Rectal smooth muscle tissue (tissue), 1 donor: ENCODE results near the gene LAMA3.

ENCODE experiments used
- H3K27ac ChIP-seq: one replicate; pipeline ENCODE4 v1.7.0; 2013; ENCODE audit warnings: low read depth, low read length, inconsistent platforms
- H3K27me3 ChIP-seq: one replicate; pipeline ENCODE4 v1.7.0; 2013; ENCODE audit warnings: low read length; ENCODE audit not compliant: control insufficient read depth, insufficient read depth
- H3K36me3 ChIP-seq: one replicate; pipeline ENCODE4 v1.7.0; 2013; ENCODE audit warnings: low read length; ENCODE audit not compliant: control insufficient read depth, insufficient read depth
- H3K4me1 ChIP-seq: one replicate; pipeline ENCODE4 v1.7.0; 2013; ENCODE audit warnings: low read length; ENCODE audit not compliant: control insufficient read depth, insufficient read depth
- H3K4me3 ChIP-seq: one replicate; pipeline ENCODE4 v1.7.0; 2013; ENCODE audit warnings: low read length
- H3K9ac ChIP-seq: one replicate; pipeline ENCODE4 v1.7.0; 2013; ENCODE audit warnings: low read length

LAMA3 gene

GRCh38 chr18:23861805-23862470, 172.7 kb downstream of the LAMA3 start:
- Histone ChIP-seq H3K4me3 (no peak overlapping the region), H3K4me1 (no peaks in the 10 kb centered on the region), H3K27me3 (no peaks in the 10 kb centered on the region), H3K9ac (no peak overlapping the region), H3K27ac (no peak overlapping the region), H3K36me3 (no peaks in the 10 kb centered on the region)

DNA sequence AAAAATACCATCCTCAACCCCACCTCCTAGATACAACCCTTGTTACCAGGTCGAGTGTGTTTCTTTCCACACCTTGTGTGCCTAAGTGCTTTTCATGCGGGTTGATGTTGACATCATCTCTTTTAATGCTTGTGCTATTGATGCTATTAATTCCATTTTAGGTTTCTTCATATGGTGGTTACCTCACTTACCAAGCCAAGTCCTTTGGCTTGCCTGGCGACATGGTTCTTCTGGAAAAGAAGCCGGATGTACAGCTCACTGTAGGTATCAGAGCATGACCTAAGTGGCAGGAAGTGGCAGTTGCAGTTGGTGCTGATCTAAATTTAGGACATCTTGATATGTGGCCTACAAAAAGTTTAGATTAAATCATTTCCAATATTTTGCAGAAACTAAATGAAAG, 175.4 kb downstream of the LAMA3 start:
- H3K27ac ChIP-seq, result no peak overlapping the region
- no peaks in the 10 kb centered on the region for H3K27me3 ChIP-seq
- no peaks in the 10 kb centered on the region for H3K36me3 ChIP-seq
- H3K9ac ChIP-seq, result no peak overlapping the region
- no peaks in the 10 kb centered on the region for H3K4me1 ChIP-seq
- no peak overlapping the region for H3K4me3 ChIP-seq

- Histone ChIP-seq H3K4me1 (no peaks in the 10 kb centered on the region), H3K36me3 (no peaks in the 10 kb centered on the region), H3K9ac (no peak overlapping the region), H3K27ac (no peak overlapping the region), H3K27me3 (no peaks in the 10 kb centered on the region), H3K4me3 (no peak overlapping the region)
Observed at GRCh38 chr18:23867006-23867405, 177.8 kb downstream of the LAMA3 start.

DNA sequence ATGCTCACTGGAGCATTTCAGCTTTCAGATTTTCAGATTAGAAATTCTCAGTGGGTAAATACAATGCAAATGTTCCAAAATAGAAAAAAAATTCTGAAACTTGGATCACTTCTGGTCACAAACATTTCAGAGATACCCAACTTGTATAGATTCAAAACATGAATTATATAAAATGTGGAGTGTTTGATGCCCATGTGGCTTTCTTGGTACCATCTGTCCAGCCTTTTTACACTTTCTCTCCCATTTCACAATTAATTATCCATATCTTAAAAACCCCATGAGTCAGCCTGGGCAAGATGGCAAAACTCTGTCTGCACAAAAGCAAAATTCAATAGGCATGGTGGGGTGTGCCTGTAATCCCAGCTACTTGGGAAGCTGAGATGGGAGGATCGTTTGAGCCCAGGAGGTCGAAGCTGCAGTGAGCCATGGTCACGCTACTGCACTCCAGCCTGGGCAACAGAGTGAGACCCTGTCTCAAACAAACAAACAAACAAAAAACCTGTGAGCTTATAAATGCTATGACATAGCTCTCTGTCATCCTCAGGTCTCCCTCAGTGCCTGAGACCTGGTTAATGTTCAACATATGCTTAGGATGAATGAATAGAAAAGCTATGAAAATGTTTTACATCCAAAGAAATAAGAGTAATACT, 179.0 kb downstream of the LAMA3 start:
- Histone ChIP-seq H3K27me3 (no peaks in the 10 kb centered on the region), H3K36me3 (no peaks in the 10 kb centered on the region), H3K4me3 (no peak overlapping the region), H3K27ac (no peak overlapping the region), H3K4me1 (no peaks in the 10 kb centered on the region), H3K9ac (no peak overlapping the region)

DNA sequence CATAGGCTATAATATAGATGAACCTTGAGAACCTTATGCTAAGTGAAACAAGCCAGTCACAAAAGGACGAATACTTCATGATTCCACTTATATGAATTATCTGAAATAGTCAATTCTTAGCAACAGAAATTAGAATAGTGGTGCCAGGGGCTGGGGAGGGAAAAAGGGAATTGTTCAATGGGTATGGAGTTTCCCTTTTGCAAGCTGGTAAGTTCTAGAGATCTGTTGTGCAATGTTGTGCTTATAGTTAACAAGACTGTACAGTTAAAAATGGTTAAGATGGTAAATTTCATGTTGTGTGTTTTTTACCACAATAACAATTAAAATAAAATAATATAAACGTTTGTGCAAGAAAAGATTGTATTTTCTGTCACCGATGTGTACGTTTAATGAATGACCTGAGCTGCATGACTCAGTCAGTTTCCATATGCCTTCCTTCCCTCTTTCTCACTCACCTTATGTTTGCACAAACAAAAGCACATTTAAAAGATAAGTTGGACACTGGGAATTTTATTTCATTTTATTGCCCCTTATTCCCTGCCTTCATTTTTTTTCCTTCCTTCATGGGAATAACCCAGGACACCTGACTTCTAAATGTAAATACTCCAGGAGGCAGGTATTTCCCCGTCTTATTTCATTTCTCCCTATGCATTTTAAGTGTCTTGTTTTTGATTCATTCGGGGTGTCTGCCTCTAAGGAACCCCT, 181.6 kb downstream of the LAMA3 start:
- H3K36me3 ChIP-seq, result no peaks in the 10 kb centered on the region
- H3K4me3 ChIP-seq, result no peak overlapping the region
- H3K27me3 ChIP-seq, result no peaks in the 10 kb centered on the region
- H3K27ac ChIP-seq, result no peak overlapping the region
- no peaks in the 10 kb centered on the region for H3K4me1 ChIP-seq
- no peak overlapping the region for H3K9ac ChIP-seq

- Histone ChIP-seq H3K36me3 (no peaks in the 10 kb centered on the region), H3K9ac (no peak overlapping the region), H3K27me3 (no peaks in the 10 kb centered on the region), H3K4me3 (no peak overlapping the region), H3K4me1 (no peaks in the 10 kb centered on the region), H3K27ac (no peak overlapping the region)
Observed at GRCh38 chr18:23871410-23871809, 182.2 kb downstream of the LAMA3 start.

DNA sequence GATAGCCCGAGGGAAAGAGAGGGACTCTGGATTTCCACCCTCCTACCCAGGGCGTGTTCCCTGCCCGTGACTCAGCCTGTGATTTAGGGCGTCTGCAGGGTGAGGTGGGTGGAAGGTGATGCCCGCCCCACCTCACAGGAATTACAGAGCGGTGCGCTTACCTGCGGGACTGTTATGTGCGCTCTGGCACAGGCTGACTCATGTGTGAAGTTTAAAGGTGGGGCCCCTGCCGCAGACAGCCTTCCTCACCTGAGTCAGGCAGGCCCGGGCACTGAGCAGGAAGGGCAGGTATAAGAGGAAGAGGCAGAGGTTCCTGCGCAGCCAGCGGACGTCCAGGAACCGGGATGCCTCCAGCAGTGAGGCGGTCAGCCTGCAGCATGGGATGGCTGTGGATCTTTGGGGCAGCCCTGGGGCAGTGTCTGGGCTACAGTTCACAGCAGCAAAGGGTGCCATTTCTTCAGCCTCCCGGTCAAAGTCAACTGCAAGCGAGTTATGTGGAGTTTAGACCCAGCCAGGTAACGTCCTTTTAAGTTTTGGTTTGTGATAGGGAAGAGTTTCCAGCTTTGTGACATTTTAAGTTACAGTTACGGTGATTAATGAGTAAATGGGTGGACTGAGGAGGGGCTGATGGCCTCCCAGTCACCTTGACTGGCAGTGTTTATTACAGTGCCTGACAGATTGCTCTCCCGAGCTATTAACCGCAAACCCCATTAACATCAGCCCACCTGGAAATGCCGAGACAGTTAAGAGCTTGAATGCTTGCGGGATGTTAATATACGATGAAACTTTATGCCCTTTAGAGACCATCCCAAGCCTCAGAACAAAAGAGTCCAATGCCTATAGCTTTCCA, 183.7 kb downstream of the LAMA3 start:
- no peaks in the 10 kb centered on the region for H3K36me3 ChIP-seq
- no peak overlapping the region for H3K9ac ChIP-seq
- H3K27me3 ChIP-seq, result no peaks in the 10 kb centered on the region
- H3K27ac ChIP-seq, result no peak overlapping the region
- H3K4me1 ChIP-seq, result no peaks in the 10 kb centered on the region
- H3K4me3 ChIP-seq, result peak overlapping the region; percentile 47

GRCh38 chr18:23875966-23876895, 187.0 kb downstream of the LAMA3 start:
- H3K27me3 ChIP-seq, result no peaks in the 10 kb centered on the region
- no peaks in the 10 kb centered on the region for H3K4me1 ChIP-seq
- H3K36me3 ChIP-seq, result no peaks in the 10 kb centered on the region
- no peak overlapping the region for H3K4me3 ChIP-seq
- H3K27ac ChIP-seq, result no peak overlapping the region
- H3K9ac ChIP-seq, result no peak overlapping the region

GRCh38 chr18:23876921-23877320, 187.7 kb downstream of the LAMA3 start:
- no peak overlapping the region for H3K4me3 ChIP-seq
- H3K27me3 ChIP-seq, result no peaks in the 10 kb centered on the region
- H3K36me3 ChIP-seq, result no peaks in the 10 kb centered on the region
- no peak overlapping the region for H3K9ac ChIP-seq
- no peaks in the 10 kb centered on the region for H3K4me1 ChIP-seq
- no peak overlapping the region for H3K27ac ChIP-seq

GRCh38 chr18:23877371-23877770, 188.1 kb downstream of the LAMA3 start:
- Histone ChIP-seq H3K4me1 (no peaks in the 10 kb centered on the region), H3K27ac (no peak overlapping the region)

GRCh38 chr18:23878336-23878900, 189.2 kb downstream of the LAMA3 start:
- Histone ChIP-seq H3K4me1 (no peaks in the 10 kb centered on the region), H3K27ac (no peak overlapping the region), H3K9ac (no peak overlapping the region), H3K27me3 (no peaks in the 10 kb centered on the region), H3K4me3 (no peak overlapping the region), H3K36me3 (no peaks in the 10 kb centered on the region)

More at GRCh38 chr18:23877371-23877770, 188.1 kb downstream of the LAMA3 start:
- H3K4me3 ChIP-seq, result no peak overlapping the region
- no peaks in the 10 kb centered on the region for H3K27me3 ChIP-seq
- H3K36me3 ChIP-seq, result no peaks in the 10 kb centered on the region
- H3K9ac ChIP-seq, result no peak overlapping the region
